Measurements from ENCODE around the gene ZNF593.

- TF ChIP-seq POLR2A (IDR thresholded peaks at IDR 0.05), result no peak
- no peak for TF ChIP-seq CTCF (IDR thresholded peaks at IDR 0.05)
- no peak for TF ChIP-seq EP300 (IDR thresholded peaks at IDR 0.05)
Measured at GRCh38 chr1:26189751-26190275, 20.1 kb downstream of the ZNF593 start.

Measured in sigmoid colon (tissue), 4 donors.